Activated CD8-positive, alpha-beta memory T cell treated with anti-CD3 and anti-CD28 coated beads, Interleukin-2, amount 50 U/mL, for 48 hours (primary cell): Measurements from ENCODE around the gene STK32B.
A peak's percentile ranks its signal among the peaks of the same experiment; 100 is the strongest.
"Not testable (repeated sequence)": the region's sequence is repeated elsewhere in the genome, so short reads cannot be mapped to it uniquely, and the experiment has no call there.

Experiments used
- DNase-seq: peaks from one replicate; pipeline ENCODE4 v3.0.0-alpha.2; 2020

The STK32B gene

GRCh38 chr4:5032813-5033212 lies 18.5 kb upstream of the STK32B start:
- no peak for DNase-seq

GRCh38 chr4:5033281-5033841 lies 17.9 kb upstream of the STK32B start:
- DNase-seq, result no peak

- DNase-seq, result no peak
These were observed 17.1 kb upstream of the STK32B start for GRCh38 chr4:5034206-5034605.

GRCh38 chr4:5036239-5036638 lies 15.0 kb upstream of the STK32B start:
- DNase-seq, result no peak

GRCh38 chr4:5037553-5038551 lies 13.4 kb upstream of the STK32B start:
- no peak for DNase-seq

- DNase-seq, result no peak
These were observed 11.5 kb upstream of the STK32B start for GRCh38 chr4:5039800-5040199.

- DNase-seq, result no peak
These were observed 10.2 kb upstream of the STK32B start for GRCh38 chr4:5040856-5041620.

- no peak for DNase-seq
These were observed 9.6 kb upstream of the STK32B start for GRCh38 chr4:5041699-5042098.

GRCh38 chr4:5043579-5043978 lies 7.7 kb upstream of the STK32B start:
- no peak for DNase-seq

- no peak for DNase-seq
These were observed 6.9 kb upstream of the STK32B start for GRCh38 chr4:5044341-5044740.

- no peak for DNase-seq
These were observed 6.2 kb upstream of the STK32B start for GRCh38 chr4:5045097-5045496.

GRCh38 chr4:5048721-5049120 lies 2.6 kb upstream of the STK32B start:
- DNase-seq, result no peak

- DNase-seq, result peak; percentile 58
These were observed 581 bp upstream of the STK32B start for GRCh38 chr4:5050520-5051277.

GRCh38 chr4:5052204-5052702 lies 973 bp downstream of the STK32B start:
- no peak for DNase-seq

GRCh38 chr4:5052726-5053425 lies 1.6 kb downstream of the STK32B start:
- DNase-seq, result no peak

- DNase-seq, result no peak
These were observed 3.3 kb downstream of the STK32B start for GRCh38 chr4:5054532-5054931.

GRCh38 chr4:5055411-5055810 lies 4.1 kb downstream of the STK32B start:
- no peak for DNase-seq

- no peak for DNase-seq
These were observed 14.8 kb downstream of the STK32B start for GRCh38 chr4:5066101-5066500.

GRCh38 chr4:5066968-5067367 lies 15.7 kb downstream of the STK32B start:
- DNase-seq, result not testable (repeated sequence)

GRCh38 chr4:5067908-5068307 lies 16.6 kb downstream of the STK32B start:
- no peak for DNase-seq

- no peak for DNase-seq
These were observed 18.6 kb downstream of the STK32B start for GRCh38 chr4:5069901-5070300.

GRCh38 chr4:5072948-5073347 lies 21.7 kb downstream of the STK32B start:
- no peak for DNase-seq
